Adrenal gland (tissue), 19 donors: ENCODE results near the gene FBRS. TPM values are rescaled to one million over a fixed set of nuclear protein-coding genes. Genes with fewer than 3 reads are reported as not detected.
A peak's percentile ranks its signal among the peaks of the same experiment; 100 is the strongest.

ENCODE experiments used
- DNase-seq, 7 donors: peaks; one replicate each; pipeline ENCODE4 v3.0.0-alpha.2; 2019 to 2020
- H3K27ac ChIP-seq, 5 donors: fragments of 200-600 bp; sonication (generic) in 4 of 5; 1 replicate in 3 of 5; 2 replicates in 2 of 5; pipeline versions ENCODE4 v1.5.1 to v1.8.0; 2016 to 2020; ENCODE audit warnings: mild to moderate bottlenecking in 1 of 5
- H3K27me3 ChIP-seq: fragments of 200-600 bp; 2 replicates; pipeline ENCODE4 v1.8.0; 2021
- H3K36me3 ChIP-seq, 2 donors: fragments of 200-600 bp; replicated peaks in 1 of 2; 1 replicate in 1 of 2; 2 replicates in 1 of 2; pipeline versions ENCODE4 v1.5.1 to v1.8.0; 2018 to 2022
- H3K4me1 ChIP-seq, 2 donors: fragments of 200-600 bp; replicated peaks in 1 of 2; 1 replicate in 1 of 2; 2 replicates in 1 of 2; pipeline versions ENCODE4 v1.5.1 to v1.8.0; 2018 to 2021
- H3K4me3 ChIP-seq, 4 donors: fragments of 200-600 bp; sonication (generic) in 3 of 4; one replicate each; pipeline ENCODE4 v1.5.1; 2016 to 2018
- H3K9me3 ChIP-seq, 3 donors: fragments of 200-600 bp; sonication (generic) in 1 of 3; replicated peaks in 1 of 3; 1 replicate in 2 of 3; 2 replicates in 1 of 3; pipeline versions ENCODE4 v1.5.1 to v1.8.0; 2016 to 2021
- CTCF ChIP-seq, 6 experiments: fragments of 450-650 bp in 4 of 6; fragments of 200-600 bp in 2 of 6; sonication (generic) in 1 of 6; IDR thresholded peaks; 1 replicate in 5 of 6; 2 replicates in 1 of 6; pipeline versions ENCODE4 v1.5.1 to v1.8.0; 2016 to 2021; ENCODE audit warnings: antibody characterized with exemption in 6 of 6, mild to moderate bottlenecking in 2 of 6, moderate library complexity in 1 of 6
- POLR2A ChIP-seq, 2 donors: fragments of 450-650 bp; IDR thresholded peaks; one replicate each; pipeline ENCODE4 v1.6.1; 2017; ENCODE audit warnings: antibody characterized with exemption in 2 of 2, mild to moderate bottlenecking in 2 of 2, moderate library complexity in 1 of 2
- WGBS, 4 donors: extraction: QIAGEN DNeasy Blood & Tissue Kit in 2 of 4; methylation state at CpG; one replicate each; pipeline versions ENCODE4 v1.1.5 to v1.1.7; 2013 to 2017; 5-methylcytosine and 5-hydroxymethylcytosine counted together
- intact Hi-C, 2 donors: fragments of 100-400 bp; cut with DNase I; formaldehyde crosslinking; loops; one replicate each; pipeline versions ENCODE4 v1.14.1 to v1.15.0; 2022 to 2023
- long read RNA-seq, 10 donors: library from polyadenylated mRNA in 3 of 10; unstranded in 2 of 10; stranded (forward) in 1 of 10; transcript quantifications; one replicate each; pipeline ENCODE4 v2.0.0 and lab custom pipeline, GENCODE V29; 2021 to 2026
- polyA plus RNA-seq, 3 donors: library from polyadenylated mRNA; stranded (reverse); fragments of 200-250 nt in 2 of 3; fragments of 350-450 nt in 1 of 3; fragmentation: Illumina TruSeq in 1 of 3; extraction: RNeasy Lipid Tissue Mini Kit (QIAGEN cat#74804) in 1 of 3; gene quantifications; one replicate each; pipeline ENCODE4 v1.2.3, GENCODE V29; 2013 to 2014
- total RNA-seq, 9 donors: library from RNA; depleted of rRNA in 4 of 9; stranded (reverse); fragments of >200 nt in 4 of 9; fragments of 120-200 nt in 1 of 9; fragmentation: NEBNext Ultra II Directional in 1 of 9; extraction: Animal tissue kit (Norgen Biotek cat#: 25700) in 1 of 9; gene quantifications; one replicate each; pipeline versions ENCODE4 v1.1.0 to v1.2.4, GENCODE V29; 2013 to 2023
- donor health status: healthy with polysubstance abuse.
- donor health status: Bipolar disorder and iron deficiency.
- donor health status: DM: yes; HTN: yes; CAD: no.
- donor health status: DM: no; HTN: no; CAD: no.
- donor health status: DM: no; HTN: no; CAD: no.
- donor health status: DM: yes; HTN: yes; CAD: no.

Gene FBRS
- total RNA-seq (10 to 100 TPM; 19.6 to 84.0 (median 44.1) TPM), polyA plus RNA-seq (100 to 1,000 TPM in 1 of 3 donors, 10 to 100 TPM in 2; 18.3 to 186 (median 82.9) TPM)
- long read RNA-seq, donor 1, partial matches to known transcripts, result 5 of 6 reads
- long read RNA-seq, donor 1, other reads (novel, unspliced or antisense), result 0 of 6 reads
- long read RNA-seq, donor 2, partial matches to known transcripts, result 5 of 7 reads
- long read RNA-seq, donor 2, other reads (novel, unspliced or antisense), result 0 of 7 reads
- long read RNA-seq, donor 3, partial matches to known transcripts, result 0 of 2 reads
- long read RNA-seq, donor 3, other reads (novel, unspliced or antisense), result 0 of 2 reads
- long read RNA-seq, donor 4, partial matches to known transcripts, result 1 of 10 reads
- long read RNA-seq, donor 4, other reads (novel, unspliced or antisense), result 9 of 10 reads
- long read RNA-seq, donor 5, full-length matches to known transcripts, result 7 of 37 reads
- long read RNA-seq, donor 5, partial matches to known transcripts, result 25 of 37 reads
- long read RNA-seq, donor 5, other reads (novel, unspliced or antisense), result 5 of 37 reads
- long read RNA-seq, donor 6, partial matches to known transcripts, result 9 of 9 reads
- long read RNA-seq, donor 6, other reads (novel, unspliced or antisense), result 0 of 9 reads
- long read RNA-seq, donor 7, partial matches to known transcripts, result 0 of 2 reads
- long read RNA-seq, donor 7, other reads (novel, unspliced or antisense), result 0 of 2 reads
- long read RNA-seq, donor 8, full-length matches to known transcripts, result 6 of 16 reads
- long read RNA-seq, donor 8, partial matches to known transcripts, result 10 of 16 reads
- long read RNA-seq, donor 8, other reads (novel, unspliced or antisense), result 0 of 16 reads
- long read RNA-seq, donor 9, partial matches to known transcripts, result 0 of 3 reads
- long read RNA-seq, donor 9, other reads (novel, unspliced or antisense), result 0 of 3 reads
- long read RNA-seq, donor 10, full-length matches to known transcripts, result 2 of 14 reads
- long read RNA-seq, donor 10, partial matches to known transcripts, result 12 of 14 reads
- long read RNA-seq, donor 10, other reads (novel, unspliced or antisense), result 0 of 14 reads

- DNase-seq, result peak; percentile 100
- H3K4me3 ChIP-seq, result peak within 1 kb of the TSS; percentile 60 to 97 (median 90)
- TF ChIP-seq CTCF (IDR thresholded peaks at IDR 0.05) (peak; percentile 48 to 90 (median 62)), POLR2A (IDR thresholded peaks at IDR 0.05) (peak; percentile 93)
- H3K36me3 ChIP-seq, result peaks cover 0 to 64% of the 10 kb centered on the region in 2 donors
- peaks cover 26 to 43% of the 10 kb centered on the region in 2 donors for H3K4me1 ChIP-seq
- 0% methylated on average over 11 to 86 of the region's 86 CpGs for WGBS, 4 donors
- H3K27ac ChIP-seq, result peak within 1 kb of the TSS; percentile 92 to 99 (median 96)
- H3K27me3 ChIP-seq, result no peaks in the 10 kb centered on the region
- intact Hi-C loops, result no loop called here
- H3K9me3 ChIP-seq, result no peaks in the 10 kb centered on the region
Measured at GRCh38 chr16:30657866-30658730, at the start of gene FBRS. TSS of gene FBRS (plus strand) at chr16:30658431. CDS start at chr16:30659519, 1,088 bp downstream.

- intact Hi-C loops, result no loop called here
- H3K4me3 ChIP-seq, result peak overlapping the region; percentile 3 to 91 (median 74)
- H3K4me1 ChIP-seq, result peaks cover 5% of the 10 kb centered on the region in 2 donors
- TF ChIP-seq POLR2A (IDR thresholded peaks at IDR 0.05), result no peak
- TF ChIP-seq CTCF (IDR thresholded peaks at IDR 0.05), result no peak
- 12 to 32% (median 17%) methylated on average over 13 to 40 of the region's 40 CpGs for WGBS, 4 donors
- peak overlapping the region; percentile 85 to 97 (median 91) for H3K27ac ChIP-seq
- H3K9me3 ChIP-seq, result no peaks in the 10 kb centered on the region
- H3K36me3 ChIP-seq, result peaks cover 0 to 35% of the 10 kb centered on the region in 2 donors
- no peaks in the 10 kb centered on the region for H3K27me3 ChIP-seq
- DNase-seq, result peak; percentile 53 to 76 (median 67)
Measured at GRCh38 chr16:30609002-30609925, 49.0 kb upstream of the FBRS start.
